K562 (cell line): ENCODE measurements around the gene ADAP1.

ENCODE experiments used
- CTCF ChIP-seq, 3 experiments: IDR thresholded peaks in 2 of 3; conservative IDR thresholded peaks in 1 of 3; 2 replicates each; pipeline ENCODE4 v1.5.1; 2011 to 2012; ENCODE audit warnings: low read length in 3 of 3, mild to moderate bottlenecking in 3 of 3, control low read depth in 2 of 3, improper control_type of control experiment in 1 of 3, inconsistent platforms in 1 of 3, low read depth in 1 of 3, mixed read lengths in 1 of 3, moderate library complexity in 1 of 3; ENCODE audit not compliant: insufficient read depth in 2 of 3
- FOXK2 ChIP-seq, 2 experiments: fragments of 450-650 bp; IDR thresholded peaks in 1 of 2; conservative IDR thresholded peaks in 1 of 2; 2 replicates each; pipeline ENCODE4 v1.6.1; 2016; ENCODE audit warnings: low read depth in 2 of 2, mild to moderate bottlenecking in 1 of 2
- HNRNPH1 ChIP-seq: fragments of 200-400 bp; formaldehyde crosslinking; optimal IDR thresholded peaks from 2 replicates; pipeline ENCODE3; 2017; ENCODE audit warnings: low read depth, mild to moderate bottlenecking, low read length, moderate library complexity
- JUNB ChIP-seq: fragments of 450-650 bp; formaldehyde crosslinking; conservative IDR thresholded peaks from 2 replicates; pipeline ENCODE4 v1.4.0; 2020; ENCODE audit warnings: mild to moderate bottlenecking
- KLF16 ChIP-seq: IDR thresholded peaks from 2 replicates; pipeline ENCODE4 v1.6.1; 2016; ENCODE audit warnings: antibody characterized with exemption
- MTA3 ChIP-seq: fragments of 450-650 bp; formaldehyde crosslinking; IDR thresholded peaks from 2 replicates; pipeline ENCODE4 v1.6.1; 2017; ENCODE audit warnings: mild to moderate bottlenecking, borderline replicate concordance
- NR0B1 ChIP-seq: fragments of 450-650 bp; IDR thresholded peaks from one replicate; pipeline ENCODE4 v1.6.1; 2018; ENCODE audit warnings: mild to moderate bottlenecking, moderate library complexity; ENCODE audit not compliant: partially characterized antibody
- POLR2A ChIP-seq: fragments of 450-650 bp; conservative IDR thresholded peaks from 2 replicates; pipeline ENCODE4 v1.6.1; 2016
- RNF2 ChIP-seq: sonication (generic); IDR thresholded peaks from 2 replicates; pipeline ENCODE4 v1.6.1; 2016
- SMAD3 ChIP-seq: fragments of 450-650 bp; formaldehyde crosslinking; conservative IDR thresholded peaks from 2 replicates; pipeline ENCODE4 v1.4.0; 2020; ENCODE audit warnings: mild to moderate bottlenecking
- YY1 ChIP-seq, 3 experiments: IDR thresholded peaks; 2 replicates each; pipeline ENCODE4 v1.6.1; 2011; ENCODE audit warnings: low read length in 2 of 3, mild to moderate bottlenecking in 2 of 3, moderate library complexity in 2 of 3, borderline replicate concordance in 1 of 3, control low read depth in 1 of 3, low read depth in 1 of 3; ENCODE audit not compliant: insufficient read depth in 3 of 3, insufficient replicate concordance in 2 of 3, control insufficient read depth in 1 of 3, insufficient read length in 1 of 3; ENCODE audit errors: extremely low read depth in 1 of 3
- ZBTB5 ChIP-seq: fragments of 450-650 bp; IDR thresholded peaks from 2 replicates; pipeline ENCODE4 v1.6.1; 2017; ENCODE audit warnings: antibody characterized with exemption
- ZNF263 ChIP-seq: sonication (generic); formaldehyde crosslinking; IDR thresholded peaks from 2 replicates; pipeline ENCODE4 v1.8.0; 2022; ENCODE audit warnings: mild to moderate bottlenecking, missing genetic modification reagents, borderline replicate concordance

GRCh38 chr7:897086-897485 is 57.4 kb downstream of the ADAP1 start:
- no peak for TF ChIP-seq YY1 (IDR thresholded peaks at IDR 0.05; ENCODE audit: borderline replicate concordance in 1 of 3, control insufficient read depth in 1 of 3, extremely low read depth in 1 of 3, insufficient read depth in 3 of 3, insufficient read length in 1 of 3, insufficient replicate concordance in 2 of 3, low read depth in 1 of 3, low read length in 2 of 3)
- no peak for TF ChIP-seq CTCF (IDR thresholded peaks at IDR 0.05 in 2 of 3, conservative IDR thresholded peaks at IDR 0.05 in 1 of 3; ENCODE audit: insufficient read depth in 2 of 3, low read depth in 1 of 3, low read length in 3 of 3)
- no peak for TF ChIP-seq FOXK2 (conservative IDR thresholded peaks at IDR 0.05 in 1 of 2, IDR thresholded peaks at IDR 0.05 in 1 of 2; ENCODE audit: low read depth in 2 of 2)
- no peak for TF ChIP-seq HNRNPH1
- TF ChIP-seq NR0B1 = no peak
- TF ChIP-seq KLF16 = no peak
- TF ChIP-seq JUNB (CRISPR knock-in tag) = no peak
- no peak for TF ChIP-seq ZNF263 (CRISPR knock-in tag)
- TF ChIP-seq SMAD3 = no peak
- TF ChIP-seq RNF2 = no peak
- no peak for TF ChIP-seq POLR2A
- no peak for TF ChIP-seq ZBTB5
- no peak for TF ChIP-seq MTA3
